ENCODE data around the gene KLHL29. TPM values are rescaled to one million over a fixed set of nuclear protein-coding genes. Genes with fewer than 3 reads are reported as not detected.
A peak's percentile ranks its signal among the peaks of the same experiment; 100 is the strongest.

Gene KLHL29
- total RNA-seq, 1 experiment from 2014 or later = 43.1 TPM

DNA sequence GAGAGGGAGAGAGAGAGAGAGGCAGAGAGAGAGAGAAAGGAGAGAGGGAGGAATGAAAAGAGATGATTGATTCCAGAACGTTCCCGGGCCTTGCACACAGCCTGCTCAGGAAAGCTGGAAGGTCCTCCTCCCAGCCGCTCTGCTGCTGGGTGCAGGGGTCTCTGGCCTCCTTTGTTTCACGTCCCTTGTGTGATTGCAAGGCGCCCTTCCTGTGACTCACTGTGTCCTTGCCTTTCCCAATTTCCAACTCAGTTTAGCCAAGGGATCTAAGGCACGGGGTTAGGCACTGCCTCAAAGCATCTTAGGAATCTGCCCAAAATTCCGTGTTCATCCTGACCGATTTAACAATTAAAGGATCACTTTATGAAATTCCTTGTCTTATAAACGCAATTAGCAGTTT, 221.2 kb downstream of the KLHL29 start:
- Mint-ChIP-seq H3K36me3 (ENCODE audit: insufficient read depth, unreplicated experiment) (peaks cover 4% of the 10 kb centered on the region), H3K4me1 (ENCODE audit: insufficient read depth, unreplicated experiment) (peaks cover 9% of the 10 kb centered on the region), H3K9me3 (ENCODE audit: unreplicated experiment) (peaks cover 8% of the 10 kb centered on the region), H3K4me3 (ENCODE audit: unreplicated experiment) (no peak overlapping the region), H3K27ac (ENCODE audit: low read depth, unreplicated experiment) (no peak overlapping the region), H3K27me3 (ENCODE audit: insufficient read depth, unreplicated experiment) (no peaks in the 10 kb centered on the region)
- ChIA-PET POLR2A (no interaction called here), CTCF (no interaction called here)
- intact Hi-C loops (cut with micrococcal nuclease) = no loop called here
- TF ChIP-seq CTCF (IDR thresholded peaks at IDR 0.05; ENCODE audit: unreplicated experiment) = no peak
- DNase-seq (ENCODE audit: unreplicated experiment) = no peak
- BruUV-seq (replicated peaks) = no TSS peak

- ChIA-PET POLR2A (no interaction called here), CTCF (no interaction called here)
- no peak overlapping the region for H3K27ac Mint-ChIP-seq (ENCODE audit: low read depth, unreplicated experiment)
- H3K36me3 Mint-ChIP-seq (ENCODE audit: insufficient read depth, unreplicated experiment) = peaks cover 10% of the 10 kb centered on the region
- intact Hi-C loops (cut with micrococcal nuclease) = no loop called here
- H3K4me1 Mint-ChIP-seq (ENCODE audit: insufficient read depth, unreplicated experiment) = peaks cover 8% of the 10 kb centered on the region
- no TSS peak for BruUV-seq (replicated peaks)
- H3K4me3 Mint-ChIP-seq (ENCODE audit: unreplicated experiment) = no peak overlapping the region
- no peak for TF ChIP-seq CTCF (IDR thresholded peaks at IDR 0.05; ENCODE audit: unreplicated experiment)
- H3K27me3 Mint-ChIP-seq (ENCODE audit: insufficient read depth, unreplicated experiment) = no peaks in the 10 kb centered on the region
- H3K9me3 Mint-ChIP-seq (ENCODE audit: unreplicated experiment) = peaks cover 14% of the 10 kb centered on the region
- DNase-seq (ENCODE audit: unreplicated experiment) = peak; percentile 36
These were observed 222.0 kb downstream of the KLHL29 start for GRCh38 chr2:23606968-23607367.

DNA sequence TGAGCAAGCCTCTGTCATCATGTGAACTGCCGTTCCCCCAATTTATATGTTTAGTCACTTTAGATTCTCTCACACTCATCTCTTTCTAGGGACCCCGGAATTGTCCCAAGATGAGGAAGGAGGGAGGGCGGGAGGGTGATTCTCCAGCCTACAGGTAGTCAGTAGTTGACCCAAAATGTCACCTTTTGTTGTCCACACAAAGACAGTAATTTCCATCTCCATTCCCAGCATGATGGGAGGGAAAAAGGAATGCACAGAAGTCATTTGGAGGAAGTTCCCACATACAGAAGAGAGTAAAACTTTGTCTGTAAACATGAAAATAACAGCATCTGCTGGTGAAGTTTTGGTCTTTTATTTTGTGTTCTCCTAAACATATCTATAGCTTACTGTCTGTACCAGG, 222.9 kb downstream of the KLHL29 start:
- H3K4me1 Mint-ChIP-seq (ENCODE audit: insufficient read depth, unreplicated experiment) = no peaks in the 10 kb centered on the region
- no peak for TF ChIP-seq CTCF (IDR thresholded peaks at IDR 0.05; ENCODE audit: unreplicated experiment)
- no peak overlapping the region for H3K4me3 Mint-ChIP-seq (ENCODE audit: unreplicated experiment)
- no TSS peak for BruUV-seq (replicated peaks)
- peaks cover 22% of the 10 kb centered on the region for H3K9me3 Mint-ChIP-seq (ENCODE audit: unreplicated experiment)
- DNase-seq (ENCODE audit: unreplicated experiment) = no peak
- H3K36me3 Mint-ChIP-seq (ENCODE audit: insufficient read depth, unreplicated experiment) = peaks cover 10% of the 10 kb centered on the region
- no peak overlapping the region for H3K27ac Mint-ChIP-seq (ENCODE audit: low read depth, unreplicated experiment)
- ChIA-PET POLR2A (no interaction called here), CTCF (no interaction called here)
- no peaks in the 10 kb centered on the region for H3K27me3 Mint-ChIP-seq (ENCODE audit: insufficient read depth, unreplicated experiment)
- intact Hi-C loops (cut with micrococcal nuclease) = no loop called here

GRCh38 chr2:23609254-23609653, 224.3 kb downstream of the KLHL29 start:
- intact Hi-C loops (cut with micrococcal nuclease) = no loop called here
- Mint-ChIP-seq H3K9me3 (ENCODE audit: unreplicated experiment) (peaks cover 24% of the 10 kb centered on the region), H3K27me3 (ENCODE audit: insufficient read depth, unreplicated experiment) (no peaks in the 10 kb centered on the region), H3K36me3 (ENCODE audit: insufficient read depth, unreplicated experiment) (peaks cover 10% of the 10 kb centered on the region), H3K4me1 (ENCODE audit: insufficient read depth, unreplicated experiment) (no peaks in the 10 kb centered on the region), H3K27ac (ENCODE audit: low read depth, unreplicated experiment) (no peak overlapping the region), H3K4me3 (ENCODE audit: unreplicated experiment) (no peak overlapping the region)
- POLR2A ChIA-PET = no interaction called here
- no TSS peak for BruUV-seq (replicated peaks)
- CTCF ChIA-PET = interaction anchor here (0.7 kb wide), 1 partner anchor 70 kb away, joined by 3 read pairs; no protein-coding TSS in a partner anchor
- DNase-seq (ENCODE audit: unreplicated experiment) = no peak
- TF ChIP-seq CTCF (IDR thresholded peaks at IDR 0.05; ENCODE audit: unreplicated experiment) = no peak
